Choroid plexus epithelial cell (primary cell): ENCODE results near the gene ZNF77.
"Not testable (repeated sequence)": the region's sequence is repeated elsewhere in the genome, so short reads cannot be mapped to it uniquely, and the experiment has no call there.

Source experiments
- DNase-seq: peaks from one replicate; pipeline ENCODE4 v3.0.0-alpha.2; 2010; ENCODE audit warnings: low read depth
- H3K4me3 ChIP-seq: 2 replicates; pipeline ENCODE4 v1.5.1; 2011; ENCODE audit warnings: low read depth, mild to moderate bottlenecking, control low read depth, low read length, moderate library complexity
- TF ChIP-seq, protein P1 (sequence below): conservative IDR thresholded peaks from 2 replicates; pipeline ENCODE4 v1.5.1; 2011; ENCODE audit warnings: low read depth, mild to moderate bottlenecking, control low read depth, inconsistent platforms, low read length, moderate library complexity

The ZNF77 gene

DNA sequence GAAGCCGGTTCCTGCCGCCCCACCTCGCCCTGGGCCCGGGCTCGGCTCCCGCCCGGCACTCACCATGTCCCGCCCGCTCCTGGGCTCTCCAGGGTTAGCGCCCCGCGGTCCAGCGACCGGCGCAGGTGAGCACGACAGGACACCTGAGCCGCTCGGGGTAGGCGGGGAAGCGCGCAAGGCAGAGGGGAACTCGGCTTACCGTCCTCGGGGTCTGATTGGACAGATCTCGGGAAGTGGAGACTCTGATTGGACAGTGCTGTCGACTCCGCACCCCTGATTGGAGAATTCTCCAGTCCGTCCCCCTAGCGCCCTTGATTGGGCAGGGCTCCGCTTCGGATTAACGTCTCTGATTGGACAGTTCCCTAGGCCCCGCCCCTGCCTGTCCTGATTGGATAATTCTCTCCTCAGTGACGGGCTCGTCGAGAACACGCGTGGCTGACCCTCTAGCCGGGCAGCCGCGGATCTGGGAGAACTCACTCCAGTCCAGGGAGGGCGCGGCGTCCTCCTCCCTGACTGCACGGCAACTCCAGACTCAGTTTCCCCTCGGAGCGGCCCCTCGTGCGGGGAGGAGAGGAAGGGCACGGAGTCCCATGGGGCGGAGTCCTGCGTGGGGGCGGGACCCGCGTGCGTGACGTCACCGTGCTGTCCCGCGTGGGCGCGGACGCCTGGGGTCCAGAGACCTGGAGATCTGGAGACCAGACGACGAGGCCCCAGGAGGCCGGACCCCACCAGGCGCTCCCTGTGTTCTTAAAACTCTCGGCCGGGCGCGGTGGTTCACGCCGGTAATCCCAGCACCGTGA, at the start of gene ZNF77:
Gene ZNF77, minus strand, starts transcription at position 197 of the 800 bp plus-strand sequence. Its CDS starts 131 bp downstream, at position 66.
- DNase-seq: peak; percentile 100
- TF ChIP-seq, protein P1, sequence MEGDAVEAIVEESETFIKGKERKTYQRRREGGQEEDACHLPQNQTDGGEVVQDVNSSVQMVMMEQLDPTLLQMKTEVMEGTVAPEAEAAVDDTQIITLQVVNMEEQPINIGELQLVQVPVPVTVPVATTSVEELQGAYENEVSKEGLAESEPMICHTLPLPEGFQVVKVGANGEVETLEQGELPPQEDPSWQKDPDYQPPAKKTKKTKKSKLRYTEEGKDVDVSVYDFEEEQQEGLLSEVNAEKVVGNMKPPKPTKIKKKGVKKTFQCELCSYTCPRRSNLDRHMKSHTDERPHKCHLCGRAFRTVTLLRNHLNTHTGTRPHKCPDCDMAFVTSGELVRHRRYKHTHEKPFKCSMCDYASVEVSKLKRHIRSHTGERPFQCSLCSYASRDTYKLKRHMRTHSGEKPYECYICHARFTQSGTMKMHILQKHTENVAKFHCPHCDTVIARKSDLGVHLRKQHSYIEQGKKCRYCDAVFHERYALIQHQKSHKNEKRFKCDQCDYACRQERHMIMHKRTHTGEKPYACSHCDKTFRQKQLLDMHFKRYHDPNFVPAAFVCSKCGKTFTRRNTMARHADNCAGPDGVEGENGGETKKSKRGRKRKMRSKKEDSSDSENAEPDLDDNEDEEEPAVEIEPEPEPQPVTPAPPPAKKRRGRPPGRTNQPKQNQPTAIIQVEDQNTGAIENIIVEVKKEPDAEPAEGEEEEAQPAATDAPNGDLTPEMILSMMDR: no peak
- peak within 1 kb of the TSS; percentile 88 for H3K4me3 ChIP-seq

DNA sequence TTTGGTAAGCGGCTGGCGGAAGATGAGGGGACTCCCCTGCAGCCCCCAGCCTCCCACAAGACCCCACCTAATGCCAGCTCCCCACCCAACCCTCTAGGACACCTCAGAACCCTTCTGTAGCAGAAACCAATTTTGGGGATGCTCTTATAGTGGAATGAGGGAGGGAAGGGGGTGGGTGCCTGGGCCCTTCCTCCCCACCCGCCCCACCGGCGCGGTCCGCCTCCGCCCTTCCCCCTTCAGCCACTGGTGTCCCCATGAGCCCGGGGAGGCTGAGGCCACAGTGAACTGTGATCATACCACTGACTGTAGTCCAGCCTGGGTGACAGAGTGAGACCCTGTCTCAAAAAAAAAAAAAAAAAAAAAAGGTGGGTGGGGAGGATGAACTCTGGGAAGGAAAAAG, 48.8 kb upstream of the ZNF77 start:
- DNase-seq: no peak
- H3K4me3 ChIP-seq: no peak overlapping the region
- TF ChIP-seq, protein P1: no peak

DNA sequence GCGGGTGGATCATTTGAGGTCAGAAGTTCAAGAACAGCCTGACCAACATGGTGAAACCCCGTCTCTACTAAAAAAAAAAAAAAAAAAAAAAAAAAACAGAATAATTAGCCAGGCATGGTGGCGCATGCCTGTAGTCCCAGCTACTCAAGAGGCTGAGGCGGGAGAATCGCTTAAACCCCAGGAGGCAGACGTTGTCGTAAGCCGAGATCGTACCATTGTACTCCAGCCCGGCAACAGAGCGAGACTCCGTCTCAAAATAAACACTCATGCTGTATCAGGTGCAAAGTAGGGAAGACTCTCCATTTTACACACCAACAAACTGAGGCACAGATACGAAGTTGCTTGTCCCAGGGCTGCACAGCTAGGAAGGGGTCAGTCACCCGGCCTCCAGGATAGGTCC, 48.2 kb upstream of the ZNF77 start:
- TF ChIP-seq, protein P1: no peak
- DNase-seq: no peak
- no peak overlapping the region for H3K4me3 ChIP-seq

DNA sequence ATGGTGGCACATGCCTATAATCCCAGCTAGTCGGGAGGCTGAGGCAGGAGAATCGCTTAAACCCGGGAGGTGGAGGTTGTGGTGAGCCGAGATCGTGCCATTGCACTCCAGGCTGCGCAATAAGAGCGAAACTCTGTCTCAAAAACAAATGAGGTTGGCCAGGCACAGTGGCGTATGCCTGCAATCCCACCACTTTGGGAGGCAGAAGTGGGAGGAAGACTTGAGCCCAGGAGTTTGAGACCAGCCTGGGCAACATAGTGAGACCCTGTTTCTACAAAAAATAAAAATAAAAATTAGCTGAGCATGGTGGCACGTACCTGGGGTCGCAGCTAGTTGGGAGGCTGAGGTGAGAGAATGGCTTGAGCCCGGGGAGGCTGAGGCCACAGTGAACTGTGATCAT, 47.6 kb upstream of the ZNF77 start:
- DNase-seq, H3K4me3 ChIP-seq: not testable (repeated sequence)

DNA sequence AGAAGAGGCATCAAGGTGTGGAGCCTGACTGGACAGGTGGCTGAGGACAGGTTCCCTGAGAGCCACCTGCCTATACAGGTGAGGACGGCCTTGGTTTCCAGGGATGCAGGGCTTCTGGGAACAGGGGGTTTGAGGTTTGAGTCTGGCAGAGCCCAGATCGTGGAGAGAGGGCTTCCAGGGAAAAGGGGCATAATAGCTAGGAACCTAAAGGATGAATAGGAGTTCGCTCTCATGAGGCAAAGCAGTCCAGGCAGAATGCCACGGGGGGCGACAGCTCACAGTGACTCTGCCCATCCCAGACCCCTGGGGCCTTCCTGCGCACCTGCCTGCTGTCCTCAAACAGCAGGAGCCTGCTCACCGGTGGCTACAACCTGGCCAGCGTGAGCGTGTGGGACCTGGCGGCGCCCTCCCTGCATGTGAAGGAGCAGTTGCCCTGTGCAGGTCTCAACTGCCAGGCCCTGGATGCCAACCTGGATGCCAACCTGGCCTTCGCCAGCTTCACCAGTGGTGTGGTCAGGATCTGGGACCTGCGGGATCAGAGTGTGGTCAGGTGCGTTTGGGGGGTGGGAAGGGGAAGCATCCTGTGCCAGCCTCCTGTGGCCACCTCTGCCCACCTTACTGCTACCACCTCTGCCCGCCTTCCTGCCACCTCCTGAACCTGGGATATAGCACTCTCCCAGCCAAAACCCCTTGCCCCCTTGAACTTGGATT, 44.6 kb upstream of the ZNF77 start:
- no peak overlapping the region for H3K4me3 ChIP-seq
- TF ChIP-seq, protein P1: no peak
- DNase-seq: no peak

DNA sequence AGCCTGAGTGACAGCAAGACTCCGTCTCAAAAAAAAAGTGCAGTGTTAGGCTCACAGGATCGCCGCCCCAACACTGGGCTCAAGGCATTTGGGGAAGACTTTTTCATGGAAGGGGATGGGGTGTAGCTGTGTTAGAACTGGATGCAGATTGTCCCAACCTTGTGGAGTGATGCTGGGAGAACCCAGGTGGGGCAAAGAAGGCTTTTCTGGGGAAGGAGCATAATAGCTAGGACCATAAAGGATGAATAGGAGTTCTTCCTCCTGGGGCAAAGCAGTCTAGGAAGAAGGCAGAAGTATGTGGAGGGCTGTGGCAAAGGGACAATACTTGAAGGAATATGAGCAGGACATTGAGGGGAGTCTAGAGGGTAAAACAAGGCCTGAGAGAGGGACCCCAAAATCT, 43.8 kb upstream of the ZNF77 start:
- TF ChIP-seq, protein P1: no peak
- no peak overlapping the region for H3K4me3 ChIP-seq
- no peak for DNase-seq

DNA sequence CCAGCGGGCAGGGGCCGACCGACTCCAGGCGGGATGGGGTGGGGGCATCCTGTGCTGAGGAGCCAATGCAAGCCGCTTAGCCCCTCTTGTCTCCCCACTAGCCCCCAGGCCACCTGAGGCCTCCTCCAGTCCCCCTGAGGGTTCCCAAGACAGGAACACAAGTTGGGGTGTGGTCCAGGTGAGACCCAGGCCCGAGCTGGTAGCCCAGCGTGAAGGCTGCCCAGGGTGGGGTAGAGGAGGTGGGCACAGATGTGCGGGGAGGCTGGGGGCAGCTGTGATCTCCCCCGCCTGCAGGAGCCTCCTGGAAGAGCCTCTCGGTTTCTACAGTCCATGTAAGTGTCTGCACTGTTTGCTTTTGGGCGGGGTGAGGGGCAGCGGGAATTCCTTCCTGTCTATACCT, 43.0 kb upstream of the ZNF77 start:
- TF ChIP-seq, protein P1: no peak
- no peak overlapping the region for H3K4me3 ChIP-seq
- no peak for DNase-seq
